HL-60 (cell line): Measurements from ENCODE around the gene FCMR.
"Not testable (repeated sequence)": the region's sequence is repeated elsewhere in the genome, so short reads cannot be mapped to it uniquely, and the experiment has no call there.

Experiments used
- DNase-seq, 2 experiments: peaks; one replicate each; pipeline ENCODE4 v3.0.0-alpha.2; 2010 to 2020; ENCODE audit warnings: low read depth in 1 of 2, low spot score in 1 of 2
- H3K27ac ChIP-seq: fragments of 250-450 bp; sonication (Bioruptor Pico); replicated peaks from 2 replicates; pipeline ENCODE4 v1.5.1; 2020; ENCODE audit warnings: mild to moderate bottlenecking, moderate library complexity
- H3K27me3 ChIP-seq: fragments of 250-450 bp; sonication (Bioruptor Pico); 2 replicates; pipeline ENCODE4 v1.5.1; 2021; ENCODE audit warnings: mild to moderate bottlenecking, moderate library complexity; ENCODE audit not compliant: insufficient read depth, poor library complexity, severe bottlenecking
- H3K4me3 ChIP-seq: replicated peaks from 2 replicates; pipeline ENCODE4 v1.5.1; 2011; ENCODE audit warnings: mild to moderate bottlenecking, control low read depth, low read length; ENCODE audit not compliant: insufficient read depth
- CTCF ChIP-seq: IDR thresholded peaks from one replicate; pipeline ENCODE4 v1.5.1; 2011; ENCODE audit warnings: low read length, control low read depth, inconsistent platforms; ENCODE audit not compliant: insufficient read depth
- GABPA ChIP-seq: IDR thresholded peaks from 2 replicates; pipeline ENCODE4 v1.6.1; 2012; ENCODE audit warnings: low read depth
- POLR2AphosphoS5 ChIP-seq: IDR thresholded peaks from 2 replicates; pipeline ENCODE4 v1.6.1; 2012; ENCODE audit warnings: low read depth
- SPI1 ChIP-seq: IDR thresholded peaks from 2 replicates; pipeline ENCODE4 v1.6.1; 2012; ENCODE audit warnings: low read depth, mild to moderate bottlenecking, borderline replicate concordance
- TF ChIP-seq, protein P1 (sequence below): IDR thresholded peaks from 2 replicates; pipeline ENCODE4 v1.6.1; 2012; ENCODE audit warnings: low read depth; ENCODE audit not compliant: insufficient replicate concordance

FCMR gene

GRCh38 chr1:206855859-206856258 lies 65.9 kb downstream of the FCMR start:
- Histone ChIP-seq H3K4me3 (no peak overlapping the region), H3K27me3 (no peaks in the 10 kb centered on the region), H3K27ac (no peak overlapping the region)
- DNase-seq, result no peak
- TF ChIP-seq CTCF (no peak), POLR2AphosphoS5 (no peak), GABPA (no peak), SPI1 (no peak)
- TF ChIP-seq, protein P1, sequence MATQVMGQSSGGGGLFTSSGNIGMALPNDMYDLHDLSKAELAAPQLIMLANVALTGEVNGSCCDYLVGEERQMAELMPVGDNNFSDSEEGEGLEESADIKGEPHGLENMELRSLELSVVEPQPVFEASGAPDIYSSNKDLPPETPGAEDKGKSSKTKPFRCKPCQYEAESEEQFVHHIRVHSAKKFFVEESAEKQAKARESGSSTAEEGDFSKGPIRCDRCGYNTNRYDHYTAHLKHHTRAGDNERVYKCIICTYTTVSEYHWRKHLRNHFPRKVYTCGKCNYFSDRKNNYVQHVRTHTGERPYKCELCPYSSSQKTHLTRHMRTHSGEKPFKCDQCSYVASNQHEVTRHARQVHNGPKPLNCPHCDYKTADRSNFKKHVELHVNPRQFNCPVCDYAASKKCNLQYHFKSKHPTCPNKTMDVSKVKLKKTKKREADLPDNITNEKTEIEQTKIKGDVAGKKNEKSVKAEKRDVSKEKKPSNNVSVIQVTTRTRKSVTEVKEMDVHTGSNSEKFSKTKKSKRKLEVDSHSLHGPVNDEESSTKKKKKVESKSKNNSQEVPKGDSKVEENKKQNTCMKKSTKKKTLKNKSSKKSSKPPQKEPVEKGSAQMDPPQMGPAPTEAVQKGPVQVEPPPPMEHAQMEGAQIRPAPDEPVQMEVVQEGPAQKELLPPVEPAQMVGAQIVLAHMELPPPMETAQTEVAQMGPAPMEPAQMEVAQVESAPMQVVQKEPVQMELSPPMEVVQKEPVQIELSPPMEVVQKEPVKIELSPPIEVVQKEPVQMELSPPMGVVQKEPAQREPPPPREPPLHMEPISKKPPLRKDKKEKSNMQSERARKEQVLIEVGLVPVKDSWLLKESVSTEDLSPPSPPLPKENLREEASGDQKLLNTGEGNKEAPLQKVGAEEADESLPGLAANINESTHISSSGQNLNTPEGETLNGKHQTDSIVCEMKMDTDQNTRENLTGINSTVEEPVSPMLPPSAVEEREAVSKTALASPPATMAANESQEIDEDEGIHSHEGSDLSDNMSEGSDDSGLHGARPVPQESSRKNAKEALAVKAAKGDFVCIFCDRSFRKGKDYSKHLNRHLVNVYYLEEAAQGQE, result no peak

DNA sequence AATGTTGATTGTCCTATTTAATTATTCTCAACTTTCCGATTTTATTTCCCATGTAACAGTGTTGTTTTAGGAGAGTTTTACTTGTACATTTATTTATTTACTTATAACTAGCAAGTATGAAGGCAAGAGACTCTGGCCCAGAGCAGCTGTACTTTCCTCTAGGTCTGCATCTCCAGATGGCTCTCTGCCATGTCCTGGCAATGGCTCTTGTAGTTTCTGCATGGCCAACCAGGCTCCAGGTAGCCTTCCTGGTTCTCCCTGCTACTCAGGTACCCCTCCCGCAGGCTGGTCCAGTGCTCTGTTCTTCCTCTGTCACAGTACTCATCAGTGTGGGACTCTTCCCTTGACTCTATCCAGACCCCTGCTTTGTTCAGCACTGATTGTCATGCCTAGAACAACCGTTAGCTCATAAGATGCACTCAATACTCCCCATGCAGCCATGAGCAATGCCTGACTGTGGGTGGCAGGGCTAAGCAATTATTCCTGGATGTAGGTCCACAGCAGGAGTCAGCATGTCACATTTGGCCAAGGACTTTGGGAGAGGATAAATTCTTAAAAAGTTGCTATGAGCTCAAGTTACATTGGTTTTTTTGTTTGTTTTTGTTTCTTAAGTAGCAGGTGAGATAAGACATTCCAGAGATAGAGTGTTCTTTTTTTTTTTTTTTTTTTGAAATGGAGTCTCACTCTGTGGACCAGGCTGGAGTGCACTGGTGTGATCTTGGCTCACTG lies 67.2 kb downstream of the FCMR start:
- TF ChIP-seq SPI1, result no peak
- TF ChIP-seq POLR2AphosphoS5, result no peak
- no peak for TF ChIP-seq CTCF
- TF ChIP-seq, protein P1, result no peak
- no peak for TF ChIP-seq GABPA

DNA sequence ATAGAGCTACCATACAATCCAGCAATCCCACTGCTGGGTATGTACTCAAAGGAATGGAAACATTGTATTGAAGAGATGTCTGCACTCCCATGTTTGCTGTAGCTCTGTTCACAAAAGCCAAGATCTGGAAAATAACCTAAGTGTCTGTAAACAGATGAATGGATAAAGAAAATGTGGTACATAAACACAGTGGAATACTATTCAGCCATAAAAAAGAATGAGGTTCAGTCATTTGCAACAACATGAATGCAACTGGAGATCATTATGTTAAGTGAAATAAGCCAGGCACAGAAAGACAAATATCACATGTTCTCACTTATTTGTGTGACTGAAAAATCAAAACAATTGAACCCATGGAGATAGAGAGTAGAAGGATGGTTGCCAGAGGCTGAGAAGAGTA lies 68.0 kb downstream of the FCMR start:
- DNase-seq, H3K4me3 ChIP-seq, H3K27ac ChIP-seq, H3K27me3 ChIP-seq: not testable (repeated sequence)

More for the DNA sequence above, 67.2 kb downstream of the FCMR start:
- Histone ChIP-seq H3K27ac (no peak overlapping the region), H3K4me3 (no peak overlapping the region), H3K27me3 (no peaks in the 10 kb centered on the region)
- no peak for DNase-seq
